Measurements from ENCODE around the gene IST1. TPM values are rescaled to one million over a fixed set of nuclear protein-coding genes. Genes with fewer than 3 reads are reported as not detected.
"Not testable (repeated sequence)": the region's sequence is repeated elsewhere in the genome, so short reads cannot be mapped to it uniquely, and the experiment has no call there.

IST1 gene
- 246 and 256 TPM in 2 replicates for total RNA-seq
- 147 TPM for polyA plus RNA-seq (2012)

DNA sequence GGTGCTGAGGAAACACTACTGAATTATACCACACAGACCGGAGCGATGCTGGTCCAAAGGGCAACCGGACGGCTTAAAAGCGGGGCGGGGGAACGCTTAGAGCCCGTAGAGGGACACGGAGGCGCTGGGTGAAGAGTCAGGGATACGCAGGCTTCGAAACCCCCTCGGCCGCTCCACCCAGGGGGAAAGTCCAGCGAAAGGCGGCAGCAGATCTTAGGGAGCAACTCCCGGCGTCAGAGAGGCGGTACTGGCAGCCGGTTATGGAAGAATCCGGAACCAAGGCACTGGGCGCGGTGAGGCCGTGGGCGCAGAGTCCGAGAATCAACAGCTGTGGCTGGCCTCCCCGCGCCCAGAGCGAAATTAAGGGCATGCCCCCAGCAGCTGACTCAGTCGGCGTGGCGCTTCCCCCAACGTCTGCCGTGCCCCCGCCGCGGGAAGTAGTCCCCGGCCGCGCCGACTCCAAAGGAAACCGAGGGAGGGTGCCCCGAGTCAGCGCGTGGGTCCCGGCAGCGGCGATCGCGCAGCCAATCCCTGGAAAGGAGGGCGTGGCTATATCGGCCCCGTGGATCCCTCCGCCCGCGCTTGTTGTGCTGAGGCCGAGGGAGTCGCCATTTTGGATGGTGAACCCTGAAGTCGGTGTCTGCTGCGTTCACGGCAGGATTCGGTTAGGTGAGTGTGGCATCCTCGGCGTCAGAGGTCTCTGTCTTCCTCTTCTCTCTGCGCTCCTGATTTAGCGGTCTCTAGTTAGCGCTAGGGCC, at the start of gene IST1:
TSS of gene IST1 (plus strand) at position 611 of the 758 bp plus-strand sequence. CDS start 20,110 bp downstream, outside the sequence.
- peak; percentile 99 for DNase-seq (ENCODE audit: low read depth)

DNA sequence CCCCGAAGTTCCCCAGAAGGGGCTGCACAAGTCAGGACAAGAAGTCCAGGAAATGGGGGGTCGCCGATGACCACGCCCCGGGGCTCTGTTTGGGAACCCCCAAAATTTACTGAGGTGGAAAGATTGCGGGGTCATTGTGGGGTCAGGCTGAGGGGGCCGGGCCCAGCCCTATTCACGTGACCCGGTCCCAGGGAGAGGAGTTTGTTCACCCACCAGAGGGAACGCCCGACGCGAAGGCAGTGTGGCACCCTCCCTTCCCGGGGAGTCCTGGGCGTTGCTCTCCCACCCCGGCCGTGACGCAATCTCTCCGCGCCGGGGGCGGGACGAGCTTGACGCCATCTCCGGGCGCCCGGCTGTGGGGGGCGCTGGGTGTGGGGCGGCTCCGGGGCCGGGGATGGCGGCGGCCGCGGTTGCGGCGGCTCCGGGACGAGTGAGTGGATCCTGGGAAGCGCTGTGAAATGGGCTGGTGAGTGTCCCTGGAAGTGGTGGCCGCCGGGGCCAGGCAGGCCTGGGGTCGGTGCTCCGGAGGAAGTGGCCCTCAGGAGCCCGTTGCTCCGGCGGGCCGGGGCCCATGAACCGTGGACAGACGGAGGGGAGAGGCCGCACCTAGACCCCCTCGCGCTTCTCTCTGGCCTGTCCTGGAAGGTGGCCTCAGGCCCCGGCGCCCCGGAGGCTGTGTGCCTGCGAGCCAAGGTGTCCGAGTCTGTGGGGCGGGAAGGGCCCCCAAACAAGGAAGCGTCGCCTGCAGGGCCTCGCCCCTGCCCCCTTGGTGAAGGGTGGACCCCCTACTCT, 49.5 kb upstream of the IST1 start, which contains the start of gene ATXN1L:
TSS of gene ATXN1L (plus strand) at position 338 of the 792 bp plus-strand sequence. CDS start 3,765 bp downstream, outside the sequence.
- peak; percentile 94 for DNase-seq (ENCODE audit: low read depth)

GRCh38 chr16:71846431-71846830, 48.9 kb upstream of the IST1 start:
- DNase-seq (ENCODE audit: low read depth), result peak; percentile 9

DNA sequence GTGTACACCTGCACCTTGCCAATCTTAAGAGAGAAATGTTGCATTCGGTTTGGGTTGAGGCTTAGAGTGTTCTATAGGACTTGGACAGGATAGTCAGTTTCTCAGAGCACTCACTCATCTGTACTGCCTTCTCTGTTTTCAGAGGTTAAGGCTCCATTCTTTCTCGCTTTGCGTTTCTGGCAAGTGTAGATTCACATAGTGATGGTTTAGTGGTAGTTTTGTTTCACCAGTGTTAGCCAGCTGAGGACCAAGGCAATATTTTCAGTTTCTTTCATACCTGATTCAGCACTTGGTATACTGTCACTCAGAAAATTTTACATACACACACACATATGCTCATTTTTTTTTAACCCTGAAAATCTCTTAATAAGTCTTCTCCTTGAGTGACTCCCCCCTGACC, 48.2 kb upstream of the IST1 start:
- no peak for DNase-seq (ENCODE audit: low read depth)

GRCh38 chr16:71848622-71849021, 46.7 kb upstream of the IST1 start:
- DNase-seq (ENCODE audit: low read depth), result peak; percentile 30

DNA sequence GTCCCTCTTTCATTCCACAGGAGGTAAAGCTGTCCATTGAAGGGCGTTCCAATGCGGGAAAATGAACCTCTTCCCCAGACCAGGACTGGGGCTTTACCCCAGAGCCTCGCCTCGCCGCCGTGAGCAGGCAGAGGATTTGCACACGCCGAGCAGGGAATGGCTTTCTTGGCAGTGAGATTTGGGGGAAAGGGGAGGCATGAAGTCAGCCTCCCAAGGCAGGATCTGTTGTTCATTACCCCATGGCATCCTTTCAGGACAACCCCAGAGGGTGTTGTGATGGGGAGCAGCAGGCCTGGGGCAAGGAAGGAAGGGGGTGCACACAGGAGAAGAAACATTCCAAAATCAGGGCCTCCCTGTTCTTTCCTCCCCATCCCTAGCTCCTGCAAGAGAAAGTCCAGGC, 43.6 kb upstream of the IST1 start:
- DNase-seq (ENCODE audit: low read depth), result no peak

DNA sequence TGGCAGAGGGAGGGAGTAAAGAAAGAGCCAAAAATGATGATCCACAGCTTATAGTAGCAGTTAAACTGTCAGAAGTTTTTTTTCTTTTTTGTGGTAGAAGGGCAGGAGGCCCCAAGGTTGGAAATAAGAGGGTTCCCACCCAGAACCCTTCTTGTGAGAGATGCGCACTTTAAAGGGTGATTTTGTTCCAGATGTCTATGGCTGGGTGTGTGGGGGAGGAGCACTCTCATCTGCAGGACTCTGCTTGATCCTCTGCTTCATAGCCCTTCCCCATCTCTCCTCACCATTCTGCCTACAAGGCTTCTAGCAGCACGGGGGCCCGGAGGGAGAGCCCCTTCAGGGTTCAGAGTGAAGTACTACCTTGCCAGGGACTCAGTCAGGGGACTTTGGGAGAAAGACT, 43.2 kb upstream of the IST1 start:
- DNase-seq (ENCODE audit: low read depth), result no peak

DNA sequence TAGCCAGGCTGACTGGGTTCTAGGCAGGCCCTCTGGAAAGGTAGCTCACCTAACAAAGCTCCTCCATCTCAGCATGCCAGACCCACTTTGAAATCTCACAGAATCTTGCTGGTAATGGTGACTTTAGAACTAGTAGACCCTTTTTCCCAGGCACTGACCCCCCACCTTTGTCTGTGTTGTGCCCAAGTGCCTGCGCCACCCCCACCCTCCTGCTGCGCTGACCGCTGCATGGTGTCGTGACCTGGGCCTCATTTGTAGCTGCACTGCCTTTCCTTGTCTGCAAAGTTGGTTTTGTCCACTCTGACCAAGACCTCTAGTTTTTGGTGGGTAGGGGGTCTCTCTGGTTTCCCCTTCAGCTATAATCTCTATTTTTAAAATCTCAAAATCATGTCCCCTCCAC, 42.8 kb upstream of the IST1 start:
- no peak for DNase-seq (ENCODE audit: low read depth)

DNA sequence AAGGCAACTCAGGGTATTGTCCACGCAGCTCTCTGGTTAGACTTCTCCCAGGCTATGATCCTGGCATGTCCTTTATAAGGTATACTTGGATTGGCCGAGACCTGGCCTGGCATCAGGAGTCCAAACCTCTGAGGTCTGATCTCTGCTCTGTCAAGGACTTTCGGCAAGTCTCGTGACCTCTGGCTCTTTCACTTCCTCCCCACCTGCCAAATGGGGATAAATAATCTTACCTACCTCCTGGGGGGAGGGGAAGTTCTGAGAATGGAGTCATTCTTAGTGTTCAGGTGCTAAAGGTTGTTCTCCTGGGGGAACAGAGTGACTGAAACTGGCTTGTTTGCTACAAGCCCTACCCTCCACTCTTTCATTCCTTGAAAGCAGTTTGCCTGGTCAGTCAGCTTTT, 41.9 kb upstream of the IST1 start:
- DNase-seq (ENCODE audit: low read depth), result no peak

GRCh38 chr16:71854369-71854948, 40.9 kb upstream of the IST1 start:
- no peak for DNase-seq (ENCODE audit: low read depth)

- DNase-seq (ENCODE audit: low read depth), result no peak
These were observed 39.2 kb upstream of the IST1 start for GRCh38 chr16:71855937-71856662.

DNA sequence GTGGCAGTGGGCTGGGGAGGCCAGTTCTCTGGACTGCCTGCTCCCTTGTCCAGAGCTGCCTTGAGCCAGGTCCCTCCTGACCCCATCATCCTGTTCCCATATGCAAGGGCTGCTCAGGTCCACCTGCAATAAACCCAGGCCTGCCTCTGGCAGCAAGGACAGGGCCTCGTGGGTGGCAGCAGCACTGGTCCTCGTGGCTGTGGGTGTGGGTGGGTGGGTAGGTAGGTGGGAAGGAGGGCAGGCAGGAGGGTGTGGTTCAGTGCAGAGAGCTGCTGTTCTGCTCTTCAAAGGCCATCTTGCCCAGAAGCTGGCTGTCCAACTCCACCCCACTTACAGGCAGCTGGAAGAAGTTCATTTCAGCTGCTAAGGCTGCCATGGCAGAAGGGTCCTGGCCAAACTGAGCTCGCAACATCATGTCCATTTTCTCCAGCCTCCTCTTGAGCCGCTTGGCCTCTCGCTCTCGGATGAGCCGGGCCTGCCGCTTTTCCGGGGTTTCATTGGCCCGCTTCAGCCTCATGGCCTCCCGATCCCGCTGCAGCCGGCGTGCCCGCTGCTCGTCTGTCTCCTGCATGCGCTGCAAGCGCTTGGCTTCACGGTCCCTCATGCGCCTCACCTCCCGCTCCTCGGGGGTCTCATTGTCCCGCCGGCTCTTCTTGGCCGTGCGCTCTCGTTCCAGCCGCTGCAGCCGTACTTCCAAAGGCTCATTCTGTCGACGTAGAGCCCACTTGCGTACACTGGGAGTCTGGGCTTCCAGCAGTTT, 35.4 kb upstream of the IST1 start:
- DNase-seq (ENCODE audit: low read depth), result no peak

DNA sequence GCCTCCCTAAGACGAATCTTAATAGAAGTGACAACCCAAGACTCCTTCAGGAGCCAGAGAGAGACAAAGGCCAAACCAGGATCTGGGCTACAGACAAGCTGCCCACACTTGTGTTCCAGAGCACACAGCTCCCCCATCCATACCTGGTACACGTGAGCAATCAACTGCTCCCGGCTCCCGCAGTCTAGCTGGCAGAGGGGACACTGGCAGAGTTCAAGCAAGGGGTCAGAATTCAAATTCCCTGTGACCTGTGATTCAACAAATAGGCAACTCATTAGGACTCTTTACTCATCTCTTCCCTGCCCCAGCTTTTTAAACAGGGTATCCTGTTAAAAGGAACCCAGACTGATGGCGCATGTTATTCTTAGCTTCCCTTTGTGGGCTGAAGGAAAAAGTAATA, 31.3 kb upstream of the IST1 start:
- DNase-seq (ENCODE audit: low read depth), result no peak

DNA sequence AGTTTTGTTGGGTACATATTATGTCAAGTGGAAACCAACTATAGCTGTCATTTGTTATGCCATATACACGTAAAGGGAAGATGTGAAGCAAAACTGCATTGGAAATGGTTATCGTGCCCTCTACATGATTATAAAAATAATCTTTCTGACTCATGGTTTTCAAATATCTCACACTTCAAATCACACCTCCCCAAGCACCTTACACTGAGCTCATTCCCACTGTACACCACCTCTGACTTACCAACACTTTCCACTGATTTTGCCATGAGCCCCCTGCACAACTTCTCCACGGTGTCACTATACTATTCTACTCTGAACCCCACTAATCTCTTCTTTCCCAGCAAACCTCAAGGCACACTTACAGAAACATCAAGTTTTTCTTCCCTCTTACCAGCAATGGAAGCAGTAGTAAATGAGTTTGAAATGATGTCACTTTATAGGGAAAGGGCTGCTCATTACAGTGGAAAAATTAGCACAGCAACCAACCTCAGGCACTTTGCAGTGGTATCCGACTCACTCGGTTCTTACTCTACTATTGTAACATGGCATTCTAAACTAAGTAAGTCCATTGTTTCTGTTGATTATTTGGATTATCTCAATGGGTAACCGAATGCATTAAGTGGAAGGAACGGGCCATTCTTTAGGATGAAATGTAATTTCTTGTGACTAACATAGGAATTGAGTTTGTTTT, 30.0 kb upstream of the IST1 start:
- no peak for DNase-seq (ENCODE audit: low read depth)

DNA sequence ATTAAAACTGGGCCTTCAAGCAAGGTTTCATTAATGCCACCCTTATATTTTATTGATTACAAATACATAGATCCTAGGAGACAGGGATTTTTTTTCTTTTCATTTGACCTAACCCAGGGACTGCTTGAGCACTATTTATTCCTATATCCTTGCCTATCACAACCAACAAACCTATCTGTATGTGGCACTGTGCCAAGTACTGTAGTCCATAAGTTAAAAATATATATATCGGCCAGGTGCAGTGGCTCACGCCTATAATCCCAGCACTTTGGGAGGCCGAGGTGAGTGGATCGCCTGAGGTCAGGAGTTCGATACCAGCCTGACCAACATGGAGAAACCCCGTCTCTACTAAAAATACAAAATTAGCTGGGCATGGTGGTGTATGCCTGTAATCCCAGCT, 28.2 kb upstream of the IST1 start:
- not testable (repeated sequence) for DNase-seq (ENCODE audit: low read depth)

- DNase-seq (ENCODE audit: low read depth), result peak; percentile 71
These were observed 27.4 kb upstream of the IST1 start for GRCh38 chr16:71867939-71868338.

- DNase-seq (ENCODE audit: low read depth), result no peak
These were observed 26.2 kb upstream of the IST1 start for GRCh38 chr16:71869089-71869488.

- DNase-seq (ENCODE audit: low read depth), result no peak
These were observed 24.5 kb upstream of the IST1 start for GRCh38 chr16:71870818-71871217.

GRCh38 chr16:71873199-71873598, 22.1 kb upstream of the IST1 start:
- no peak for DNase-seq (ENCODE audit: low read depth)

DNA sequence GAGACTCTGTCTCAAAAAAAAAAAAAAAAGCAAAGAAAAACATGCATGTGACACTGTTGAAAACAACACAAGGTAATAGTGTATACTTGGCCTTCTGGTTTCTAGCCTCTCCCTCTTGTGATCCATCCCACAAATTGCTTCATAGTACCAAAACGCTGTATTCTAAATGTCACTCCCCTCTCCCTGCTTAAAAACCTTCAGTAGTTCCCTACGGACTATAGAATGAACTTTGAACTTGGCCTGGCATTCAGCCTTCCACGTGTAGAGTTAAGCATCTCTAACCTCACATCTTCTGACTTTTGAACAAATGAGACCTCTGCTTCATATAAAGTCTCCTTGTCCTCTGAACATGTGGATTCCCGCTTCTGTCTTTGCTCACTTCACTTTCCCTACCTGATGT, 16.4 kb upstream of the IST1 start:
- DNase-seq (ENCODE audit: low read depth), result no peak
